ENCODE data around the gene PDE6B.

Gene PDE6B

GRCh38 chr4:646460-646859 is 21.1 kb downstream of the PDE6B start:
- TF ChIP-seq CTCF (conservative IDR thresholded peaks at IDR 0.05; ENCODE audit: low read length), result no peak
- H3K4me3 ChIP-seq (ENCODE audit: low read length), result no peak overlapping the region
- no peak for DNase-seq (ENCODE audit: low read depth)

- TF ChIP-seq CTCF (conservative IDR thresholded peaks at IDR 0.05; ENCODE audit: low read length), result no peak
- H3K4me3 ChIP-seq (ENCODE audit: low read length), result no peak overlapping the region
- no peak for DNase-seq (ENCODE audit: low read depth)
These were observed 22.1 kb downstream of the PDE6B start for GRCh38 chr4:647481-647880.

GRCh38 chr4:648579-649292 is 23.4 kb downstream of the PDE6B start:
- no peak for TF ChIP-seq CTCF (conservative IDR thresholded peaks at IDR 0.05; ENCODE audit: low read length)
- no peak for DNase-seq (ENCODE audit: low read depth)
- no peak overlapping the region for H3K4me3 ChIP-seq (ENCODE audit: low read length)

GRCh38 chr4:649293-649625 is 23.9 kb downstream of the PDE6B start:
- TF ChIP-seq CTCF (conservative IDR thresholded peaks at IDR 0.05; ENCODE audit: low read length), result no peak
- no peak for DNase-seq (ENCODE audit: low read depth)
- H3K4me3 ChIP-seq (ENCODE audit: low read length), result no peak overlapping the region

- no peak for TF ChIP-seq CTCF (conservative IDR thresholded peaks at IDR 0.05; ENCODE audit: low read length)
- H3K4me3 ChIP-seq (ENCODE audit: low read length), result no peak overlapping the region
- DNase-seq (ENCODE audit: low read depth), result no peak
These were observed 24.5 kb downstream of the PDE6B start for GRCh38 chr4:649751-650310.

GRCh38 chr4:650461-650860 is 25.1 kb downstream of the PDE6B start:
- no peak overlapping the region for H3K4me3 ChIP-seq (ENCODE audit: low read length)
- TF ChIP-seq CTCF (conservative IDR thresholded peaks at IDR 0.05; ENCODE audit: low read length), result no peak
- no peak for DNase-seq (ENCODE audit: low read depth)

Measured in AG10803 (cell line).